Astrocyte (in vitro differentiated cells and primary cell): ENCODE data around the gene ARHGAP24. TPM values are rescaled to one million over a fixed set of nuclear protein-coding genes. Genes with fewer than 3 reads are reported as not detected.

Source experiments
- DNase-seq: peaks from one replicate; pipeline ENCODE4 v3.0.0-alpha.2; 2010; ENCODE audit warnings: low read depth
- FAIRE-seq: peaks from 2 replicates; lab custom pipeline; 2011; peaks lifted over from hg19 to GRCh38; lab: Jason Lieb, UNC
- H2AFZ ChIP-seq: 2 replicates; pipeline ENCODE4 v1.6.0; 2012; ENCODE audit warnings: low read depth, low read length, inconsistent platforms
- H3K27ac ChIP-seq: 2 replicates; pipeline ENCODE4 v1.5.1; 2011; ENCODE audit warnings: low read depth, low read length, inconsistent platforms
- H3K27me3 ChIP-seq: 2 replicates; pipeline ENCODE4 v1.6.0; 2011; ENCODE audit warnings: low read length, inconsistent platforms; ENCODE audit not compliant: insufficient read depth
- H3K36me3 ChIP-seq: 2 replicates; pipeline ENCODE4 v1.5.1; 2011; ENCODE audit warnings: low read length, inconsistent platforms; ENCODE audit not compliant: insufficient read depth
- H3K4me1 ChIP-seq: 2 replicates; pipeline ENCODE4 v1.5.1; 2011; ENCODE audit warnings: low read length, inconsistent platforms; ENCODE audit not compliant: insufficient read depth
- H3K4me2 ChIP-seq: 2 replicates; pipeline ENCODE4 v1.6.0; 2012; ENCODE audit warnings: low read length, inconsistent platforms
- H3K4me3 ChIP-seq: 2 replicates; pipeline ENCODE4 v1.5.1; 2011; ENCODE audit warnings: low read depth, mild to moderate bottlenecking, low read length, inconsistent platforms; ENCODE audit not compliant: insufficient read depth
- H3K79me2 ChIP-seq: 2 replicates; pipeline ENCODE4 v1.6.0; 2012; ENCODE audit warnings: mild to moderate bottlenecking, low read length, inconsistent platforms; ENCODE audit not compliant: insufficient read depth
- H3K9ac ChIP-seq: 2 replicates; pipeline ENCODE4 v1.6.0; 2012; ENCODE audit warnings: mild to moderate bottlenecking, low read length, inconsistent platforms
- H3K9me3 ChIP-seq: 2 replicates; pipeline ENCODE4 v1.5.1; 2012; ENCODE audit warnings: low read depth, mild to moderate bottlenecking, low read length, inconsistent platforms; ENCODE audit not compliant: insufficient read depth
- H4K20me1 ChIP-seq: 2 replicates; pipeline ENCODE4 v1.6.0; 2012; ENCODE audit warnings: low read length, inconsistent platforms; ENCODE audit not compliant: insufficient read depth
- H3K27ac Mint-ChIP-seq: one replicate; pipeline ENCODE4 v1.8.0; 2021; ENCODE audit warnings: mild to moderate bottlenecking, mixed read lengths; ENCODE audit not compliant: unreplicated experiment
- H3K27me3 Mint-ChIP-seq: one replicate; pipeline ENCODE4 v1.8.0; 2021; ENCODE audit warnings: low read depth, mixed read lengths; ENCODE audit not compliant: unreplicated experiment
- H3K36me3 Mint-ChIP-seq: one replicate; pipeline ENCODE4 v1.8.0; 2021; ENCODE audit warnings: low read depth, mixed read lengths; ENCODE audit not compliant: unreplicated experiment
- H3K4me1 Mint-ChIP-seq: one replicate; pipeline ENCODE4 v1.8.0; 2021; ENCODE audit warnings: low read depth, mixed read lengths; ENCODE audit not compliant: unreplicated experiment
- H3K4me3 Mint-ChIP-seq: one replicate; pipeline ENCODE4 v1.8.0; 2021; ENCODE audit warnings: mild to moderate bottlenecking, moderate library complexity, mixed read lengths; ENCODE audit not compliant: unreplicated experiment
- H3K9me3 Mint-ChIP-seq: one replicate; pipeline ENCODE4 v1.8.0; 2021; ENCODE audit warnings: mild to moderate bottlenecking, mixed read lengths; ENCODE audit not compliant: unreplicated experiment
- CTCF ChIP-seq: IDR thresholded peaks from 2 replicates; pipeline ENCODE4 v1.5.1; 2011; ENCODE audit warnings: low read depth, mild to moderate bottlenecking, inconsistent platforms, low read length, moderate library complexity; ENCODE audit not compliant: insufficient read depth
- EZH2 ChIP-seq: IDR thresholded peaks from 2 replicates; pipeline ENCODE4 v1.6.1; 2012; ENCODE audit warnings: mild to moderate bottlenecking, low read length, inconsistent platforms; ENCODE audit not compliant: insufficient read depth
- total RNA-seq: library from RNA; stranded (reverse); gene quantifications from 2 replicates; pipeline ENCODE4 v1.2.1, GENCODE V29; 2021

ARHGAP24 gene
- total RNA-seq, 1 donor from 2014 or later, result 2.1 TPM

GRCh38 chr4:85833302-85833701 is 358.4 kb downstream of the ARHGAP24 start:
- Histone ChIP-seq H3K36me3 (no peaks in the 10 kb centered on the region), H3K27me3 (no peaks in the 10 kb centered on the region), H3K9me3 (no peaks in the 10 kb centered on the region), H3K4me1 (peaks cover under 1% of the 10 kb centered on the region), H3K4me3 (no peak overlapping the region), H3K9ac (no peak overlapping the region), H3K4me2 (no peak overlapping the region), H4K20me1 (peaks cover 12% of the 10 kb centered on the region), H2AFZ (no peak overlapping the region), H3K79me2 (no peaks in the 10 kb centered on the region), H3K27ac (no peak overlapping the region)
- FAIRE-seq, result no peak
- TF ChIP-seq EZH2, result no peak
- no peak for TF ChIP-seq CTCF
- DNase-seq, result no peak
- Mint-ChIP-seq H3K4me3 (no peak overlapping the region), H3K27me3 (no peaks in the 10 kb centered on the region), H3K9me3 (no peaks in the 10 kb centered on the region), H3K36me3 (no peaks in the 10 kb centered on the region), H3K4me1 (peaks cover 6% of the 10 kb centered on the region), H3K27ac (no peak overlapping the region)

- TF ChIP-seq CTCF (no peak), EZH2 (no peak)
- no peaks in the 10 kb centered on the region for H3K36me3 ChIP-seq
- no peaks in the 10 kb centered on the region for H3K4me1 ChIP-seq
- Mint-ChIP-seq H3K4me1 (peaks cover 4% of the 10 kb centered on the region), H3K9me3 (no peaks in the 10 kb centered on the region), H3K36me3 (no peaks in the 10 kb centered on the region), H3K4me3 (no peak overlapping the region), H3K27ac (no peak overlapping the region), H3K27me3 (no peaks in the 10 kb centered on the region)
- no peaks in the 10 kb centered on the region for H3K79me2 ChIP-seq
- DNase-seq (no peak), FAIRE-seq (no peak)
- peaks cover 12% of the 10 kb centered on the region for H4K20me1 ChIP-seq
- no peaks in the 10 kb centered on the region for H3K9me3 ChIP-seq
- no peak overlapping the region for H3K9ac ChIP-seq
- H3K4me2 ChIP-seq, result no peak overlapping the region
- H3K27me3 ChIP-seq, result no peaks in the 10 kb centered on the region
- H2AFZ ChIP-seq, result no peak overlapping the region
- H3K27ac ChIP-seq, result no peak overlapping the region
- no peak overlapping the region for H3K4me3 ChIP-seq
These were observed 360.0 kb downstream of the ARHGAP24 start for GRCh38 chr4:85834934-85835333.

DNA sequence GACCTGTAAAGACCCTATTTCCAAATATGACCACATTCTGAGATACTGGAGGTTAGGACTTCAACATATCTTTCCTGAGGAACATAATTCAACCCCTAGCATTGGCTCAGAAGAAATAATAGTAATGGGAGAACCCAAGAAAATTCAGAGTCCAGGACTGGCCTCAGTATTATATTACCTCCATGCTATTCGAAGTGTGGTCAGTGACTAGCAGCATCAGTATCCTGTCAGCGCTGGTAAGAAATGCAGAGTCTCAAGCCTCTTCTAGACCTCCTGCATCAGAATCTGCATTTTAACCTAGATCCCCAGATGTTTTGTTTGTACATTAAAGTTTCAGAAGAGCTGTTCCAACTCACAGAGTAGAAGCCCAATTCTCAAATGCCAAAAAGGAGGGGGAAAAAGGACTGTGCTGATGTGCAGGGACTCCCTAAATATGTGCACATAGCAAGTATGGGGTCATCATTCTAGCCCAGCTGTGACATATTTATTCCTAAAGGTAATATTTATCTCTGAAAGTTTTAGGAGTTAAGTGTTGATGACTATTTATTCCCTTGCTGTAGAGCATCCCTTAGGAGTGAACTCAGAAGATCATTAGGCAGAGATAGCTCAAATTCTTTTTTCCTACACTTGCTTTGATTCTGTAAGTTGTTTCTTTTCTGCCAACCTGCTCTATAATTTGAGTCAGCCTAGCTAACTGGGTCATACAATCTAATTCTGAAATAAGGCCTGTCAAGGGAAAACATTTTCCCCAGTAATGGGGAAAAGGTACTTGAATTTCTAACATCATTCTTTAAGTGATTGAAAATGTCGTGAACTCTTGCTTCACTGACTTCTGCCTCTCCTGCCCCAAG is 361.9 kb downstream of the ARHGAP24 start:
- no peak overlapping the region for H2AFZ ChIP-seq
- no peak overlapping the region for H3K4me3 ChIP-seq
- no peaks in the 10 kb centered on the region for H3K9me3 ChIP-seq
- H3K4me1 ChIP-seq, result no peaks in the 10 kb centered on the region
- H3K36me3 ChIP-seq, result no peaks in the 10 kb centered on the region
- no peaks in the 10 kb centered on the region for H3K36me3 Mint-ChIP-seq
- FAIRE-seq, result no peak
- no peak for TF ChIP-seq CTCF
- TF ChIP-seq EZH2, result no peak
- H3K27me3 ChIP-seq, result no peaks in the 10 kb centered on the region
- no peak overlapping the region for H3K4me2 ChIP-seq
- H4K20me1 ChIP-seq, result peaks cover 9% of the 10 kb centered on the region
- H3K9ac ChIP-seq, result no peak overlapping the region
- no peaks in the 10 kb centered on the region for H3K27me3 Mint-ChIP-seq
- H3K4me3 Mint-ChIP-seq, result no peak overlapping the region
- no peak overlapping the region for H3K27ac ChIP-seq
- H3K9me3 Mint-ChIP-seq, result no peaks in the 10 kb centered on the region
- no peak overlapping the region for H3K27ac Mint-ChIP-seq
- DNase-seq, result no peak
- peaks cover 4% of the 10 kb centered on the region for H3K4me1 Mint-ChIP-seq
- H3K79me2 ChIP-seq, result no peaks in the 10 kb centered on the region
